Heart left ventricle (tissue), 16 donors: ENCODE measurements around the gene RELCH. TPM values are rescaled to one million over a fixed set of nuclear protein-coding genes. Genes with fewer than 3 reads are reported as not detected.

Source experiments
- ATAC-seq, 4 donors: fragments of 200-7000 bp; cut with Tn5 transposase; one replicate each; pipeline ENCODE4 v1.9.1; 2020 to 2022; ENCODE audit warnings: moderate library complexity in 4 of 4, mild to moderate bottlenecking in 3 of 4, moderate number of reproducible peaks in 1 of 4
- DNase-seq, 5 donors: peaks; one replicate each; pipeline ENCODE4 v3.0.0-alpha.2; 2020
- H3K27ac ChIP-seq, 12 donors: fragments of 200-600 bp; sonication (generic) in 4 of 12; one replicate each; pipeline versions ENCODE4 v1.5.0 to v1.8.0; 2016 to 2022; ENCODE audit warnings: mild to moderate bottlenecking in 2 of 12
- H3K27me3 ChIP-seq, 9 donors: fragments of 200-600 bp; sonication (generic) in 2 of 9; one replicate each; pipeline versions ENCODE4 v1.5.1 to v1.8.0; 2016 to 2022; ENCODE audit warnings: mild to moderate bottlenecking in 3 of 9
- H3K36me3 ChIP-seq, 9 donors: fragments of 200-600 bp; sonication (generic) in 2 of 9; one replicate each; pipeline versions ENCODE4 v1.5.0 to v1.8.0; 2018 to 2022; ENCODE audit warnings: mild to moderate bottlenecking in 2 of 9
- H3K4me1 ChIP-seq, 12 donors: fragments of 200-600 bp; sonication (generic) in 4 of 12; one replicate each; pipeline versions ENCODE4 v1.5.0 to v1.8.0; 2016 to 2022; ENCODE audit warnings: mild to moderate bottlenecking in 3 of 12
- H3K4me3 ChIP-seq, 12 donors: fragments of 200-600 bp; sonication (generic) in 4 of 12; one replicate each; pipeline versions ENCODE4 v1.5.0 to v1.8.0; 2017 to 2022; ENCODE audit warnings: mild to moderate bottlenecking in 9 of 12, moderate library complexity in 4 of 12
- H3K9me3 ChIP-seq, 12 donors: fragments of 200-600 bp; sonication (generic) in 4 of 12; one replicate each; pipeline versions ENCODE4 v1.5.0 to v1.8.0; 2016 to 2022; ENCODE audit warnings: mild to moderate bottlenecking in 1 of 12
- CTCF ChIP-seq, 12 donors: fragments of 200-600 bp; sonication (generic) in 4 of 12; IDR thresholded peaks; one replicate each; pipeline versions ENCODE4 v1.5.0 to v1.8.0; 2018 to 2022; ENCODE audit warnings: antibody characterized with exemption in 12 of 12, mild to moderate bottlenecking in 5 of 12
- POLR2A ChIP-seq, 2 donors: fragments of 450-650 bp; IDR thresholded peaks; one replicate each; pipeline ENCODE4 v1.6.1; 2017; ENCODE audit warnings: antibody characterized with exemption in 2 of 2, mild to moderate bottlenecking in 2 of 2, moderate library complexity in 2 of 2
- WGBS, 4 donors: extraction: QIAGEN DNeasy Blood & Tissue Kit in 2 of 4; methylation state at CpG; one replicate each; pipeline versions ENCODE4 v1.1.5 to v1.1.7; 2013 to 2018; 5-methylcytosine and 5-hydroxymethylcytosine counted together
- intact Hi-C, 10 donors: fragments of 100-400 bp; cut with DNase I; formaldehyde crosslinking; loops; one replicate each; pipeline versions ENCODE4 v1.11.1 to v1.14.2; 2022
- polyA plus RNA-seq, 2 donors: library from polyadenylated mRNA; stranded (reverse); fragments of 200-250 nt; gene quantifications; one replicate each; pipeline ENCODE4 v1.2.3, GENCODE V29; 2013
- total RNA-seq, 9 donors: library from RNA; depleted of rRNA in 2 of 9; stranded (reverse); fragments of >200 nt in 2 of 9; fragmentation: NEBNext Ultra II Directional in 3 of 9; extraction: Animal tissue kit (Norgen Biotek cat#: 25700) in 3 of 9; gene quantifications; one replicate each; pipeline versions ENCODE4 v1.1.0 to v1.2.4, GENCODE V29; 2016 to 2023
- donor health status: ischemic (EF 13 %, LVEDD 7.1; RV severe dilation, severe dysfunction).
- donor health status: healthy with polysubstance abuse.
- donor health status: DM: no; HTN: yes; CAD: no.
- donor health status: DM: no; HTN: no; CAD: no.
- donor health status: ischemic (EF 25% LVEDD 6.9; RV normal size, moderate dysfunction).
- donor health status: ischemic (EF 25% LVEDD 5.7; RV mildly dilated, moderate dysfunction).
- donor health status: healthy.
- donor health status: DM: yes; HTN: yes; CAD: no.
- donor health status: ischemic (EF 35%, LVEDD 5.7; RV mildly dilated, moderate dysfunction).
- donor health status: nonischemic (EF 11% LVEDD 7.7; RV severe dilation, severe dysfunction).
- donor health status: DM: yes; HTN: yes; CAD: no.
- donor health status: PGD.
- donor health status: ischemic (EF 29% LVEDD 5.4; RV normal size, mild dysfunction).
- donor health status: nonischemic (EF 23%, LVEDD 6.1; RV moderate dilation, normal function).

RELCH gene
- total and polyA plus RNA-seq, 11 donors, result 7.4 to 24.8 (median 14.3) TPM

GRCh38 chr18:62332431-62332830, 145.4 kb downstream of the RELCH start:
- no peaks in the 10 kb centered on the region for H3K9me3 ChIP-seq
- TF ChIP-seq CTCF (IDR thresholded peaks at IDR 0.05) (no peak), POLR2A (IDR thresholded peaks at IDR 0.05) (no peak)
- H3K4me1 ChIP-seq, result peaks cover 0 to 46% (median 15%) of the 10 kb centered on the region in 12 donors
- no peaks in the 10 kb centered on the region for H3K36me3 ChIP-seq
- H3K4me3 ChIP-seq, result no peak overlapping the region
- peaks cover 0 to 76% (median 18%) of the 10 kb centered on the region in 9 donors for H3K27me3 ChIP-seq
- 71 to 79% (median 76%) methylated on average over 3 of the region's 3 CpGs for WGBS, 4 donors
- intact Hi-C loops, result loop anchor here in 2 of 10 donors (10.0 kb wide), 2 partner anchors 252 to 382 kb away; partner anchors contain the start of gene PHLPP1 (in 1 of the 2)
- DNase-seq, result no peak
- H3K27ac ChIP-seq, result peak overlapping the region in 1 of 12 donors; percentile 50
- ATAC-seq, result no peak

- ATAC-seq (no peak), DNase-seq (peak in 1 of 5 donors; percentile 28)
- intact Hi-C loops, result loop anchor here in 2 of 10 donors (10.0 kb wide), 2 partner anchors 252 to 382 kb away; partner anchors contain the start of gene PHLPP1 (in 1 of the 2)
- Histone ChIP-seq H3K4me3 (no peak overlapping the region), H3K9me3 (no peaks in the 10 kb centered on the region), H3K27ac (no peak overlapping the region), H3K27me3 (peaks cover 0 to 72% (median 11%) of the 10 kb centered on the region in 9 donors), H3K36me3 (no peaks in the 10 kb centered on the region), H3K4me1 (peaks cover 0 to 40% (median 15%) of the 10 kb centered on the region in 12 donors)
- 67 to 79% (median 71%) methylated on average over 13 of the region's 13 CpGs for WGBS, 4 donors
- no peak for TF ChIP-seq CTCF (IDR thresholded peaks at IDR 0.05)
- no peak for TF ChIP-seq POLR2A (IDR thresholded peaks at IDR 0.05)
Observed at GRCh38 chr18:62332964-62333695, 146.1 kb downstream of the RELCH start.

- no peaks in the 10 kb centered on the region for H3K36me3 ChIP-seq
- intact Hi-C loops, result loop anchor here in 2 of 10 donors (10.0 kb wide), 2 partner anchors 251 to 381 kb away; partner anchors contain the start of gene PHLPP1 (in 1 of the 2)
- peaks cover 0 to 64% (median 2%) of the 10 kb centered on the region in 9 donors for H3K27me3 ChIP-seq
- TF ChIP-seq CTCF (IDR thresholded peaks at IDR 0.05), result no peak
- TF ChIP-seq POLR2A (IDR thresholded peaks at IDR 0.05), result no peak
- H3K27ac ChIP-seq, result no peak overlapping the region
- no peak overlapping the region for H3K4me3 ChIP-seq
- H3K9me3 ChIP-seq, result no peaks in the 10 kb centered on the region
- DNase-seq (no peak), ATAC-seq (no peak)
- peaks cover 0 to 34% (median 9%) of the 10 kb centered on the region in 12 donors for H3K4me1 ChIP-seq
- WGBS, 4 donors, result 89 to 94% (median 90%) methylated on average over 8 of the region's 8 CpGs
Observed at GRCh38 chr18:62334120-62334519, 147.1 kb downstream of the RELCH start.

- intact Hi-C loops, result loop anchor here in 2 of 10 donors (10.0 kb wide), 2 partner anchors 249 to 379 kb away; partner anchors contain the start of gene PHLPP1 (in 1 of the 2)
- ATAC-seq (no peak), DNase-seq (no peak)
- H3K27me3 ChIP-seq, result peaks cover 0 to 58% (median 0%) of the 10 kb centered on the region in 9 donors
- H3K9me3 ChIP-seq, result no peaks in the 10 kb centered on the region
- no peak overlapping the region for H3K27ac ChIP-seq
- TF ChIP-seq POLR2A (IDR thresholded peaks at IDR 0.05) (no peak), CTCF (IDR thresholded peaks at IDR 0.05) (no peak)
- no peak overlapping the region for H3K4me3 ChIP-seq
- WGBS, 4 donors, result 80 to 87% (median 84%) methylated on average over 5 of the region's 5 CpGs
- peaks cover 0 to 24% (median 0%) of the 10 kb centered on the region in 12 donors for H3K4me1 ChIP-seq
- H3K36me3 ChIP-seq, result no peaks in the 10 kb centered on the region
Observed at GRCh38 chr18:62335494-62335893, 148.4 kb downstream of the RELCH start.
